Left ventricle myocardium inferior (tissue), 1 donor: Measurements from ENCODE around the gene LRGUK. TPM values are rescaled to one million over a fixed set of nuclear protein-coding genes. Genes with fewer than 3 reads are reported as not detected.

ENCODE experiments used
- DNase-seq: peaks from one replicate; pipeline ENCODE4 v3.0.0-alpha.2; 2020
- H3K27ac ChIP-seq: fragments of 200-600 bp; replicated peaks from 2 replicates; pipeline ENCODE4 v1.8.0; 2021
- H3K27me3 ChIP-seq: fragments of 200-600 bp; 2 replicates; pipeline ENCODE4 v1.8.0; 2021; ENCODE audit warnings: low read depth
- H3K36me3 ChIP-seq: fragments of 200-600 bp; 2 replicates; pipeline ENCODE4 v1.8.0; 2021
- H3K4me1 ChIP-seq: fragments of 200-600 bp; 2 replicates; pipeline ENCODE4 v1.8.0; 2021
- H3K4me3 ChIP-seq: fragments of 200-600 bp; 2 replicates; pipeline ENCODE4 v1.8.0; 2021; ENCODE audit warnings: mild to moderate bottlenecking, moderate library complexity
- H3K9me3 ChIP-seq: fragments of 200-600 bp; replicated peaks from 2 replicates; pipeline ENCODE4 v1.8.0; 2021
- intact Hi-C: fragments of 100-400 bp; cut with micrococcal nuclease; formaldehyde crosslinking; loops from one replicate; pipeline ENCODE4 v1.11.0; 2022
- total RNA-seq: library from RNA; stranded (reverse); fragmentation: NEBNext Ultra II Directional; extraction: Animal tissue kit (Norgen Biotek cat#: 25700); gene quantifications from one replicate; pipeline ENCODE4 v1.2.1, GENCODE V29; 2021
- TF ChIP-seq, protein P1 (sequence below): fragments of 200-600 bp; IDR thresholded peaks from 2 replicates; pipeline ENCODE4 v1.8.0; 2021; ENCODE audit warnings: antibody characterized with exemption, mild to moderate bottlenecking, borderline replicate concordance
- donor health status: DM: no; HTN: yes; CAD: no; lungs with severe emphysema.

The LRGUK gene
- total RNA-seq, 1 donor from 2014 or later: 0.19 TPM

DNA sequence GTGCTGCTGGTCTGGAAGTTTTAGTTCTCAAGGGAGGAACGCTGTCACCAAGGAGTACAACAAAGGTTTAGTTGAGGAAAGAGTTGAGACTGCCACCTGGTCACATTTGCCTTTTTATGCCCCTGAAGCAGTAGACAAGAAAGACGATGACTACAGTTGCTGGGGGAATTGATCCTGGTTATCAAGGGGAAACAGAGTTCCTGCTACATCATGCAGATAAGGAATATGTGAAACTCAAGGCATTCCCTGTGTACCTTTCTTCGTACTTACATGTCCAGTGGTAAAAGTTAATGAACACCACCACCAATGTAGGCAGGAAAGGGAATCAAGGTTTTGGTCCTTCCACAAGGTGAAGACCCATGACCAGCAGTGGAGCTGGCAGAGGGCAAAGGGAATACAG, 157.8 kb downstream of the LRGUK start:
- TF ChIP-seq, protein P1, sequence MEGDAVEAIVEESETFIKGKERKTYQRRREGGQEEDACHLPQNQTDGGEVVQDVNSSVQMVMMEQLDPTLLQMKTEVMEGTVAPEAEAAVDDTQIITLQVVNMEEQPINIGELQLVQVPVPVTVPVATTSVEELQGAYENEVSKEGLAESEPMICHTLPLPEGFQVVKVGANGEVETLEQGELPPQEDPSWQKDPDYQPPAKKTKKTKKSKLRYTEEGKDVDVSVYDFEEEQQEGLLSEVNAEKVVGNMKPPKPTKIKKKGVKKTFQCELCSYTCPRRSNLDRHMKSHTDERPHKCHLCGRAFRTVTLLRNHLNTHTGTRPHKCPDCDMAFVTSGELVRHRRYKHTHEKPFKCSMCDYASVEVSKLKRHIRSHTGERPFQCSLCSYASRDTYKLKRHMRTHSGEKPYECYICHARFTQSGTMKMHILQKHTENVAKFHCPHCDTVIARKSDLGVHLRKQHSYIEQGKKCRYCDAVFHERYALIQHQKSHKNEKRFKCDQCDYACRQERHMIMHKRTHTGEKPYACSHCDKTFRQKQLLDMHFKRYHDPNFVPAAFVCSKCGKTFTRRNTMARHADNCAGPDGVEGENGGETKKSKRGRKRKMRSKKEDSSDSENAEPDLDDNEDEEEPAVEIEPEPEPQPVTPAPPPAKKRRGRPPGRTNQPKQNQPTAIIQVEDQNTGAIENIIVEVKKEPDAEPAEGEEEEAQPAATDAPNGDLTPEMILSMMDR: no peak
- Histone ChIP-seq H3K27ac (no peak overlapping the region), H3K36me3 (no peaks in the 10 kb centered on the region), H3K4me3 (no peak overlapping the region), H3K4me1 (no peaks in the 10 kb centered on the region), H3K9me3 (no peaks in the 10 kb centered on the region), H3K27me3 (peaks cover 40% of the 10 kb centered on the region)
- intact Hi-C loops: no loop called here
- DNase-seq: no peak

DNA sequence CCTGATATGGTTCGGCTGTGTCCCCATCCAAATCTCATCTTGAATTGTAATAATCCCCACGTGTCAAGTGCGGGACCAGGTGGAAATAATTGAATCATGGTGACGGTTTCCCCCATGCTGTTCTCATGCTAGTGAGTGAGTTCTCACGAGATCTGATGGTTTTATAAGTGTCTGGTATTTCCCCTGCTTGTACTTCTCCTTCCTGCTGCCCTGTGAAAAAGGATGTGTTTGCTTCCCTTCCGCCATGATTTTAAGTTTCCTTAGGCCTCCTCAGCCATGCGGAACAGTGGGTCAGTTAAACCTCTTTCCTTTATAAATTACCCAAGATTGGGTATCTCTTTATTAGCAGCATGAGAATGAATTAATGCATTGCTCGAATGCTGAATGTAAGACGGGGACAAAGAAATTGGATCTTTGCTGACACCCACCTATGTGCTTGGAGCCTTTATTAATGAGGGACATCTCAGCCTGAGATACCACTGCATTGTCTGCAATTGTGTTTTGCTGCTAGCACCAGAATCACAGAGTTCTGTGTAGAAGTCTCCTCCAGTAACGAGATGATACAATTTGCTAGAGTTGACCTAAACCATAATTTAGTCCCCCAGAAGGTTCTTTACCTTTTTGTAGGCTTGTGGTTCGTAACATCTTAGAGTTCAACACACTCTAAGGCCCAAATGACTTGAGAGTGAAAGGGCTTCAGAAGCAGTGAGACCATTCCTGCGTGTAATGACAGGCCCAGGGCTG, 160.9 kb downstream of the LRGUK start:
- TF ChIP-seq, protein P1: no peak

DNA sequence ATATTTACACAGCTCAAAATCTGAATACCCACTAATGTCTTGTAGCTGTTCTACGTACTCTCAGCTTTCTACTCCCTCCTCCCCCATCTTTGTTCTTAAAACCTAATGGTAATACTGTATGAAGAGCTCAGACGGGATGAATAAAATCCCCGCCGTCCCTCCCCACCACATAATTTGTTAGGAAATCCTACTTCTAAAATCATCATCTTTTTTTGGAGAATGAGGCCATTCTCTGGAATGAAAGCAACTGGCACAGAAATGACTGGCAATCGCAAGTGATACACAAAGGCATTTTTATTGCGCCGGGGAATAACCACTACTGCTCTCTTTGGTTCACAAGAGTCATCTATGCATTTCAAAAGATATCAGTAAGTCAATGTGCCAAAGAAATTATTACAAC, 162.3 kb downstream of the LRGUK start:
- H3K4me1 ChIP-seq: no peaks in the 10 kb centered on the region
- DNase-seq: no peak

More for the DNA sequence above, 160.9 kb downstream of the LRGUK start:
- no peak for DNase-seq
- no peaks in the 10 kb centered on the region for H3K9me3 ChIP-seq
- H3K27me3 ChIP-seq: peaks cover 20% of the 10 kb centered on the region
- no peak overlapping the region for H3K27ac ChIP-seq
- no peaks in the 10 kb centered on the region for H3K36me3 ChIP-seq
- intact Hi-C loops: no loop called here
- H3K4me1 ChIP-seq: no peaks in the 10 kb centered on the region
- no peak overlapping the region for H3K4me3 ChIP-seq

DNA sequence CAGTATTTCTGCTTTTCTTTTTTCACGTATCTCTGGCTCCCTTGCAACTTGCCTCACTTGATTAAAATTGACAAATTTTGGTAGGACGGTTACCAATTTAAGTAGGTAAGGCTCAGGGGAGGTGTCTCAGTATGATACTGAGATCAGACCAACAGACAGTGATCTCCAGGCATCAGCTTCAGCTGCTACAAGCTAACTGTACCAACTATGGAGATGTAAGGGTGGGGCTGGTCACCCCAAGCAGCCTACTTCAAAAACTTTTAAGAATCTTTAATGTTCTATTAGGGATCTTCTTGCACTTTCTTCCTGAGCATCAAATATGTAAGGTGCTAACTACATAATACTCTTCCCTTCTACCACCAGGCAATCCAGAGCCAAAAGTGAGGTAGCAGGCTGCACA, 162.7 kb downstream of the LRGUK start:
- no peak for DNase-seq
- Histone ChIP-seq H3K4me3 (no peak overlapping the region), H3K27ac (no peak overlapping the region), H3K4me1 (no peaks in the 10 kb centered on the region), H3K36me3 (peaks cover 16% of the 10 kb centered on the region), H3K27me3 (peaks cover 3% of the 10 kb centered on the region), H3K9me3 (no peaks in the 10 kb centered on the region)
- intact Hi-C loops: no loop called here
- TF ChIP-seq, protein P1: no peak

More for the DNA sequence above, 162.3 kb downstream of the LRGUK start:
- TF ChIP-seq, protein P1: no peak
- Histone ChIP-seq H3K27ac (no peak overlapping the region), H3K9me3 (no peaks in the 10 kb centered on the region), H3K4me3 (no peak overlapping the region), H3K36me3 (peaks cover 12% of the 10 kb centered on the region), H3K27me3 (peaks cover 7% of the 10 kb centered on the region)
- intact Hi-C loops: no loop called here

DNA sequence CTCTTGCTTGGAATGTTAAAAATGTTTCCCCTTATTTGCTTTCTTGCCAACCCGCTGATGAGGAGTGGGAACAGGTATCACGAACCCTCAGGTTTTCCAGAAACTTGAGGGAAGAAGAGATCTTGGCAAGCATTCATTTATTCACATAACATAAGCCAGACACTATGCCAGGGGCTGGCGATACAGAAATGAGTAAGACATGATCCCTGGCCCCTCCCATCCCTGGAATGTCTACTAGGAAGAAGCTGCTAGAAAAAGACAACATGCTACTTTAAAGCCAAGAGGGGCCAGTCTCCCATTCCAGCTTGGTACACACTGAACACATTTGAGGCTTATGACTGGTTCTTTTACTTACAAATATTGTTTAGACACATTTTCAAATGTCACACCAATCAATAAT, 163.1 kb downstream of the LRGUK start:
- H3K27me3 ChIP-seq: no peaks in the 10 kb centered on the region
- H3K9me3 ChIP-seq: no peaks in the 10 kb centered on the region
- TF ChIP-seq, protein P1: no peak
- H3K27ac ChIP-seq: no peak overlapping the region
- no peak overlapping the region for H3K4me3 ChIP-seq
- DNase-seq: no peak
- no peaks in the 10 kb centered on the region for H3K4me1 ChIP-seq
- H3K36me3 ChIP-seq: peaks cover 20% of the 10 kb centered on the region
- intact Hi-C loops: no loop called here
